ENCODE data around the gene BNIPL.

GRCh38 chr1:151036356-151036755 lies at the start of gene BNIPL:
- TF ChIP-seq POLR2A (IDR thresholded peaks at IDR 0.05) (no peak), CTCF (IDR thresholded peaks at IDR 0.05) (no peak), POLR2AphosphoS5 (IDR thresholded peaks at IDR 0.05) (no peak)
